GM18868 (cell line): ENCODE measurements around the gene CMSS1.
"Not testable (repeated sequence)": the region's sequence is repeated elsewhere in the genome, so short reads cannot be mapped to it uniquely, and the experiment has no call there.

Experiments used
- ATAC-seq: cut with Tn5 transposase; IDR thresholded peaks from one replicate; pipeline ENCODE4 v1.9.1; 2021; ENCODE audit warnings: mild to moderate bottlenecking, moderate library complexity; ENCODE audit not compliant: unreplicated experiment

Gene CMSS1

DNA sequence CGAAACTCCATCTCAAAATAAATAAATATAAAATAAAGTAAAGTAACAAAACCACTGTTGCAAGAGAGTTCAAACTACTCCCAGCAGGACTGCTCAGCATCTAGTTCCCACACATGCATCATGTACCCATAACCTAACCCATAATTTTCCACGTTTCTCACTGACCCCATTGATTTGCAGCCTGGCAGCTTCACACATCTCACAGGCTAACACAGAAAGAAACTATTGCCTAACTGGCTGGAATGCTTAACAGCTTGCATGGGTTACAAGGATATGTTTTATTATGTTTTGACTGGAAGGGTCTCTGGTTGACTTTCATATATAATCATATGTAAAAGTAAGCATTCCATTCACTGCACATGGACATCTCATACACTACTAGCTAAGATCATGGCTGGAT is 387.5 kb downstream of the CMSS1 start:
- ATAC-seq, result no peak

GRCh38 chr3:100206687-100207086 is 389.0 kb downstream of the CMSS1 start:
- no peak for ATAC-seq

GRCh38 chr3:100207886-100208285 is 390.2 kb downstream of the CMSS1 start:
- ATAC-seq, result no peak

GRCh38 chr3:100209169-100209568 is 391.5 kb downstream of the CMSS1 start:
- no peak for ATAC-seq

- peak; percentile 96 for ATAC-seq
Observed at GRCh38 chr3:100209948-100210771, 392.5 kb downstream of the CMSS1 start.

- peak; percentile 25 for ATAC-seq
Observed at GRCh38 chr3:100210772-100211135, 393.1 kb downstream of the CMSS1 start.

GRCh38 chr3:100213891-100214573 is 396.4 kb downstream of the CMSS1 start:
- no peak for ATAC-seq

DNA sequence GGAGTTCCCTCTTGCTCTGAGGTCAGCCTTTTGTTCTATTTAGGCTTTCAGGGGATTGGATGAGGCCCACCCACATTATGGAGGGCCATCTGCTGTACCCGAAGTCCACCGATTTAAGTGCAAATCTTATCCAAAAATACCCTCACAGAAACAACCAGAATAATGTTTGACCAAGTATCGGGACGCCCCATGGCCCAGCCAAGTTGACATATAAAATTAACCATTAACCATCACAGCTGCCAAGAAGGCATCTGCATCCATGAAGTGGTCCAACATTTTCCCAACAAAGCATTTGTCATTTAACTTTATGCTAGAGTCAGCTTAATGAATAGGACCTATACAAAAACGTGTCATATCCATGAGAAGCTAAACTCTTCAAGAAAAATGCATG is 396.9 kb downstream of the CMSS1 start:
- ATAC-seq, result no peak

DNA sequence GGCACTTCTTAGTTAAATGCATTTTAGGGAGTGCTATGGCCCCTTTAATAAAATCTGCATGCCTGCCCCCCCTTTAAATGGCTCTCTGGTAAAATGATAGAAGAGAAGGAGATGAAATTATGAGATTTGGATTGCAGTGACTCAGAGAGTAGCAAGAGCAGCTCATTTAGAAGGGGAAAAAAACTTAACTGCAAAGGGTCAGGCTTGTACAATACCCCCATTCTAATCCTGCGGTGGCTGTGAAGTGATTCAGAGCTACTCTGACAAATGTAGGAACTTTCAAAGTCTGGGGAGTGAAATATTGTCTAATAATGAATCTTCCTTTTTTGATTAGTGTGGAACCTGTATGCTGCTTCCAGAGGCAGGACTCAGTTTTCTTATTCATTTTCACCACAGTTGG is 399.1 kb downstream of the CMSS1 start:
- no peak for ATAC-seq

- no peak for ATAC-seq
Observed at GRCh38 chr3:100221159-100221558, 403.5 kb downstream of the CMSS1 start.

GRCh38 chr3:100225193-100225592 is 407.5 kb downstream of the CMSS1 start:
- no peak for ATAC-seq

- no peak for ATAC-seq
Observed at GRCh38 chr3:100225883-100226282, 408.2 kb downstream of the CMSS1 start.

- ATAC-seq, result no peak
Observed at GRCh38 chr3:100226712-100227429, 409.2 kb downstream of the CMSS1 start.

DNA sequence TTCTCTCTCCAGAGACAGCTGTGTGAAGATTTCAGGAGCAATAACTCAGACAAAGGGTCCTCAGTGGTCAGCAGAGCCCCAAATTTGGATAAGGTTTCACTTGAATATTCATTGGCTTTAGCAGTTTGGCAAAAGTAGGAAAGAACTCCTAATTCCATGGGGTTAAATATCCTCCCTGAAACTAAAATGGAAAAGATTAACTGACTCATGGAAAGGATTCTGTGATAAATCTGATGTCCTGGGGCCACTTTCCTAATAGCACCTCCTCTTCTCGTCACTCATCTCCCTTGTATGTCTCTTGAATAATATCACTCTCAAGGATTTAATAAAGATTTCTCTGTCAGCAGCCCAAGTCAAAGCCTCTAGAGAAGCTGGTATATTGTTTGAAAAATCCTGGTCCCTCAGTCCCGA is 409.9 kb downstream of the CMSS1 start:
- no peak for ATAC-seq

- ATAC-seq, result no peak
Observed at GRCh38 chr3:100228247-100228646, 410.6 kb downstream of the CMSS1 start.

DNA sequence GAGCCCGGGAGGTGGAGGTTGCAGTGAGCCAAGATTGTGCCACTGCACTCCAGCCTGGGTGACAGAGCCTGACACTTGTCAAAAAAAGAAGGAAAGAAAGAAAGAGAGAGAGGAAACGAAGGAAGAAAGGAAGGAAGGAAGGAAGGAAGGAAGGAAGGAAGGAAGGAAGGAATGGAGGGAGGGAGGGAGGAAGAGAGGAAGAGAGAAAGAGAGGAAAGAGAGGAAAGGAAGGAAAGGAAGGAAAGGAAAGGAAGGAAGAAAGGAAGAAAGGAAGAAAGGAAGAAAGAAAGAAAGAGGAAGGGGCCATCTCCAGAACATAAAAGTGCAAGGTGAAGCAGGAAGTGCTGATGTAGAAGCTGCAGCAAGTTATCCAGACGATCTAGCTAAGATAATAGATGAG is 411.5 kb downstream of the CMSS1 start:
- not testable (repeated sequence) for ATAC-seq

- ATAC-seq, result no peak
Observed at GRCh38 chr3:100230710-100231109, 413.0 kb downstream of the CMSS1 start.
